Mesenchymal stem cell (in vitro differentiated cells and primary cell): Measurements from ENCODE around the gene PRELID1.

ENCODE experiments used
- DNase-seq: peaks from one replicate; pipeline ENCODE4 v3.0.0-alpha.2; 2013
- H2AFZ ChIP-seq: one replicate; pipeline ENCODE4 v1.6.1; 2013; ENCODE audit warnings: low read depth, mild to moderate bottlenecking, control low read depth, inconsistent platforms, low read length, moderate library complexity
- H2AK5ac ChIP-seq: 2 replicates; pipeline ENCODE4 v1.6.1; 2013; ENCODE audit warnings: low read length, moderate library complexity, mild to moderate bottlenecking, inconsistent platforms; ENCODE audit not compliant: severe bottlenecking
- H2BK120ac ChIP-seq: one replicate; pipeline ENCODE4 v1.6.1; 2013; ENCODE audit warnings: low read depth, mild to moderate bottlenecking, inconsistent platforms, low read length, moderate library complexity
- H2BK12ac ChIP-seq, 2 experiments: one replicate each; pipeline ENCODE4 v1.6.1; 2013; ENCODE audit warnings: inconsistent platforms in 2 of 2, low read length in 2 of 2, mild to moderate bottlenecking in 2 of 2, moderate library complexity in 2 of 2, control low read depth in 1 of 2
- H2BK15ac ChIP-seq: one replicate; pipeline ENCODE4 v1.6.1; 2013; ENCODE audit warnings: mild to moderate bottlenecking, low read depth, inconsistent platforms; ENCODE audit not compliant: poor library complexity, severe bottlenecking
- H2BK5ac ChIP-seq: 2 replicates; pipeline ENCODE4 v1.6.1; 2013; ENCODE audit warnings: low read depth, mild to moderate bottlenecking, low read length, control low read depth, inconsistent platforms; ENCODE audit not compliant: poor library complexity, severe bottlenecking
- H3K14ac ChIP-seq, 2 experiments: one replicate each; pipeline ENCODE4 v1.6.1; 2013; ENCODE audit warnings: inconsistent platforms in 2 of 2, low read length in 2 of 2, control low read depth in 1 of 2, mild to moderate bottlenecking in 1 of 2, moderate library complexity in 1 of 2
- H3K18ac ChIP-seq, 2 experiments: one replicate each; pipeline ENCODE4 v1.6.1; 2013; ENCODE audit warnings: inconsistent platforms in 2 of 2, low read length in 2 of 2, control low read depth in 1 of 2, low read depth in 1 of 2, mild to moderate bottlenecking in 1 of 2
- H3K23ac ChIP-seq, 2 experiments: one replicate each; pipeline ENCODE4 v1.6.1; 2013; ENCODE audit warnings: inconsistent platforms in 2 of 2, low read length in 2 of 2, mild to moderate bottlenecking in 2 of 2, moderate library complexity in 2 of 2, control low read depth in 1 of 2
- H3K27ac ChIP-seq: 2 replicates; pipeline ENCODE4 v1.5.1; 2013; ENCODE audit warnings: mild to moderate bottlenecking, moderate library complexity, low read length, control low read depth, inconsistent platforms; ENCODE audit not compliant: poor library complexity, severe bottlenecking
- H3K27me3 ChIP-seq, 2 experiments: 2 replicates each; pipeline versions ENCODE4 v1.6.1 to v1.7.0; 2013; ENCODE audit warnings: low read length in 2 of 2, mild to moderate bottlenecking in 2 of 2, moderate library complexity in 2 of 2, control low read depth in 1 of 2, inconsistent platforms in 1 of 2; ENCODE audit not compliant: control insufficient read depth in 1 of 2, insufficient read depth in 1 of 2
- H3K36me3 ChIP-seq, 2 experiments: 2 replicates each; pipeline versions ENCODE4 v1.6.1 to v1.7.0; 2013; ENCODE audit warnings: low read length in 2 of 2, control low read depth in 1 of 2, inconsistent platforms in 1 of 2, low read depth in 1 of 2, mild to moderate bottlenecking in 1 of 2; ENCODE audit not compliant: insufficient read depth in 2 of 2, control insufficient read depth in 1 of 2
- H3K4ac ChIP-seq, 2 experiments: one replicate each; pipeline ENCODE4 v1.6.1; 2013; ENCODE audit warnings: inconsistent platforms in 2 of 2, low read length in 2 of 2, mild to moderate bottlenecking in 2 of 2, moderate library complexity in 2 of 2, control low read depth in 1 of 2, low read depth in 1 of 2
- H3K4me1 ChIP-seq: 2 replicates; pipeline ENCODE4 v1.6.1; 2013; ENCODE audit warnings: low read depth, low read length, control low read depth; ENCODE audit not compliant: control insufficient read depth, insufficient read depth
- H3K4me2 ChIP-seq: 2 replicates; pipeline ENCODE4 v1.6.1; 2013; ENCODE audit warnings: low read length, mild to moderate bottlenecking, inconsistent platforms; ENCODE audit not compliant: poor library complexity, severe bottlenecking
- H3K4me3 ChIP-seq, 2 experiments: 2 replicates each; pipeline versions ENCODE4 v1.5.1 to v1.7.0; 2013; ENCODE audit warnings: low read length in 2 of 2, mild to moderate bottlenecking in 2 of 2, control low read depth in 1 of 2, low read depth in 1 of 2; ENCODE audit not compliant: insufficient read depth in 1 of 2
- H3K79me1 ChIP-seq: replicated peaks from 2 replicates; pipeline ENCODE4 v1.6.1; 2013; ENCODE audit warnings: mild to moderate bottlenecking, control low read depth, low read length, inconsistent platforms; ENCODE audit not compliant: poor library complexity, severe bottlenecking
- H3K9ac ChIP-seq: 2 replicates; pipeline ENCODE4 v1.7.0; 2013; ENCODE audit warnings: mild to moderate bottlenecking, low read length, moderate library complexity
- H3K9me3 ChIP-seq: 2 replicates; pipeline ENCODE4 v1.7.0; 2013; ENCODE audit warnings: mild to moderate bottlenecking, low read length; ENCODE audit not compliant: control insufficient read depth
- H4K8ac ChIP-seq: one replicate; pipeline ENCODE4 v1.6.1; 2013; ENCODE audit warnings: inconsistent platforms, mild to moderate bottlenecking, low read length, moderate library complexity
- H4K91ac ChIP-seq: one replicate; pipeline ENCODE4 v1.6.1; 2013; ENCODE audit warnings: mild to moderate bottlenecking, low read length, inconsistent platforms
- WGBS: methylation state at CpG from one replicate; pipeline ENCODE4 v1.1.7; 2013; ENCODE audit warnings: mixed read lengths; 5-methylcytosine and 5-hydroxymethylcytosine counted together

PRELID1 gene

GRCh38 chr5:177351392-177352329 is 48.1 kb downstream of the PRELID1 start, which contains the start of gene LMAN2:
Gene LMAN2 (minus strand): TSS chr5:177351668. CDS start chr5:177351647, 21 bp downstream.
- peak within 1 kb of the TSS; percentile 71 to 100 for H3K4me3 ChIP-seq
- peak within 1 kb of the TSS; percentile 99 for H3K27ac ChIP-seq
- no peak within 1 kb of the TSS for H3K14ac ChIP-seq
- no peak within 1 kb of the TSS for H2BK15ac ChIP-seq
- H2BK120ac ChIP-seq: peak within 1 kb of the TSS; percentile 71
- H3K9ac ChIP-seq: peak within 1 kb of the TSS; percentile 99
- peak within 1 kb of the TSS; percentile 94 for H4K8ac ChIP-seq
- peaks cover 7% of the 10 kb centered on the region for H3K9me3 ChIP-seq
- H2AFZ ChIP-seq: peak within 1 kb of the TSS; percentile 58
- peak within 1 kb of the TSS in 1 of 2 experiments; percentile 68 for H2BK12ac ChIP-seq
- peak within 1 kb of the TSS; percentile 77 for H2BK5ac ChIP-seq
- H3K36me3 ChIP-seq: peaks cover 9 to 28% of the 10 kb centered on the region in 2 experiments
- peak within 1 kb of the TSS; percentile 94 to 98 for H3K18ac ChIP-seq
- 9% methylated on average over 51 of the region's 55 CpGs for WGBS
- DNase-seq: peak; percentile 97
- peaks cover 19% of the 10 kb centered on the region for H3K4me1 ChIP-seq
- H3K79me1 ChIP-seq: no peaks in the 10 kb centered on the region
- H3K27me3 ChIP-seq: peaks cover 0 to 8% of the 10 kb centered on the region in 2 experiments
- peak within 1 kb of the TSS; percentile 67 for H3K4me2 ChIP-seq
- H4K91ac ChIP-seq: peak within 1 kb of the TSS; percentile 81
- H3K4ac ChIP-seq: peak within 1 kb of the TSS; percentile 1 to 86
- H3K23ac ChIP-seq: no peak within 1 kb of the TSS
- H2AK5ac ChIP-seq: peak within 1 kb of the TSS; percentile 23

DNA sequence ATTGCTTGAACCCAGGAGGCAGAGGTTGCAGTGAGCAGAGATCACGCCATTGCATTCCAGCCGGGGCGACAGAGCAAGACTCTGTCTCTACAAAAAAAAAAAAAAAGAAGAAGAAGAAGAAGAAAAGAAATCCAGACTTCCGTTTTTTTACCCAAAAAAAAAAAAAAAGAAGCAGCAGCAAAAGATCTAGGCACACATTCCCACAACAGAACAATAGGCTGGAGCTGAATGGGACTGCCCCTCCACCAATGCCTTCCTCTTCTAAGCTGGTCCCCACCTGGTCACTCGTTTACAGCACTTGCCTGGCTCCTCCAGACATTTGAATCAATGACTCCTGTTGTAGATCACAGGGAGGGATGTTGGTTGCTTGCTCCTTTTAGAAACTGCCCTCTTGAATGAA is 49.5 kb downstream of the PRELID1 start:
- WGBS: 57% methylated on average over 1 of the region's 5 CpGs
- Histone ChIP-seq H3K4me1 (peaks cover 26% of the 10 kb centered on the region), H3K9ac (no peak overlapping the region), H3K4me3 (no peak overlapping the region), H3K9me3 (peaks cover 7% of the 10 kb centered on the region), H3K79me1 (no peaks in the 10 kb centered on the region), H2BK12ac (no peak overlapping the region), H3K4ac (no peak overlapping the region), H3K14ac (no peak overlapping the region), H4K8ac (no peak overlapping the region), H3K27ac (no peak overlapping the region), H3K18ac (no peak overlapping the region), H2BK5ac (no peak overlapping the region), H3K36me3 (peaks cover 5 to 14% of the 10 kb centered on the region in 2 experiments), H2BK15ac (no peak overlapping the region), H3K27me3 (peaks cover 0 to 23% of the 10 kb centered on the region in 2 experiments), H3K23ac (no peak overlapping the region), H2AK5ac (no peak overlapping the region), H3K4me2 (no peak overlapping the region), H2AFZ (no peak overlapping the region), H2BK120ac (no peak overlapping the region), H4K91ac (no peak overlapping the region)
- no peak for DNase-seq

GRCh38 chr5:177354256-177354655 is 50.7 kb downstream of the PRELID1 start:
- Histone ChIP-seq H3K4ac (no peak overlapping the region), H4K91ac (no peak overlapping the region), H2BK12ac (no peak overlapping the region), H3K18ac (no peak overlapping the region), H3K27ac (no peak overlapping the region), H2AFZ (no peak overlapping the region), H3K9me3 (peaks cover 7% of the 10 kb centered on the region), H3K36me3 (peaks cover 5 to 10% of the 10 kb centered on the region in 2 experiments), H3K27me3 (peaks cover 0 to 34% of the 10 kb centered on the region in 2 experiments), H2BK120ac (no peak overlapping the region), H3K4me1 (peaks cover 23% of the 10 kb centered on the region), H3K23ac (no peak overlapping the region), H3K4me2 (no peak overlapping the region), H3K14ac (no peak overlapping the region), H3K4me3 (no peak overlapping the region), H3K9ac (no peak overlapping the region), H2BK5ac (no peak overlapping the region), H3K79me1 (no peaks in the 10 kb centered on the region), H2BK15ac (no peak overlapping the region), H2AK5ac (no peak overlapping the region), H4K8ac (no peak overlapping the region)
- WGBS: 97% methylated on average over 3 of the region's 3 CpGs
- DNase-seq: no peak

- H3K9ac ChIP-seq: no peak overlapping the region
- H3K79me1 ChIP-seq: no peaks in the 10 kb centered on the region
- DNase-seq: no peak
Measured at GRCh38 chr5:177354711-177355110, 51.1 kb downstream of the PRELID1 start.

More at GRCh38 chr5:177354711-177355110, 51.1 kb downstream of the PRELID1 start:
- Histone ChIP-seq H2AFZ (no peak overlapping the region), H3K4ac (no peak overlapping the region), H2BK120ac (no peak overlapping the region), H4K91ac (no peak overlapping the region), H2BK5ac (no peak overlapping the region), H3K27ac (no peak overlapping the region), H3K9me3 (peaks cover 7% of the 10 kb centered on the region), H3K4me1 (peaks cover 22% of the 10 kb centered on the region), H2BK12ac (no peak overlapping the region), H3K4me2 (no peak overlapping the region), H3K36me3 (peaks cover 5% of the 10 kb centered on the region in 2 experiments), H4K8ac (no peak overlapping the region), H3K27me3 (peaks cover 0 to 39% of the 10 kb centered on the region in 2 experiments), H3K14ac (no peak overlapping the region), H3K23ac (no peak overlapping the region), H2BK15ac (no peak overlapping the region), H2AK5ac (peak overlapping the region; percentile 43), H3K4me3 (no peak overlapping the region), H3K18ac (no peak overlapping the region)
- 81% methylated on average over 3 of the region's 3 CpGs for WGBS
